Activated CD8-positive, alpha-beta memory T cell treated with anti-CD3 and anti-CD28 coated beads, Interleukin-2, amount 50 U/mL, for 48 hours (primary cell): ENCODE data around the gene RABGGTA.
"Not testable (repeated sequence)": the region's sequence is repeated elsewhere in the genome, so short reads cannot be mapped to it uniquely, and the experiment has no call there.

Experiments used
- DNase-seq: peaks from one replicate; pipeline ENCODE4 v3.0.0-alpha.2; 2020

RABGGTA gene

DNA sequence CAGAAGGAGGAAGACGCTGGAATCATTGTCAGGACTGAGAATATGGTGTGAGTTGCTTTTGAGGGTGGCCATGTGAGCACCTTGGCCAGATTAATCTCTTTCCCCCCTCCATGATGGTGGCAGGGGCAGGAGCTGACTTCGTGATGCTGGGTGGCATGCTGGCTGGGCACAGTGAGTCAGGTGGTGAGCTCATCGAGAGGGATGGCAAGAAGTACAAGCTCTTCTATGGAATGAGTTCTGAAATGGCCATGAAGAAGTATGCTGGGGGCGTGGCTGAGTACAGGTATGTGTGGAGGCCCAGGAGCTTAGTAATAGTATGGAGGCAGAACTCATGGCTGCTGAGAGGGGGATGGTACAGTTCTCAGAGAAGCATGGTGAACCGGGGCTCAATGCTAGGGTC, 33.3 kb downstream of the RABGGTA start:
- no peak for DNase-seq

DNA sequence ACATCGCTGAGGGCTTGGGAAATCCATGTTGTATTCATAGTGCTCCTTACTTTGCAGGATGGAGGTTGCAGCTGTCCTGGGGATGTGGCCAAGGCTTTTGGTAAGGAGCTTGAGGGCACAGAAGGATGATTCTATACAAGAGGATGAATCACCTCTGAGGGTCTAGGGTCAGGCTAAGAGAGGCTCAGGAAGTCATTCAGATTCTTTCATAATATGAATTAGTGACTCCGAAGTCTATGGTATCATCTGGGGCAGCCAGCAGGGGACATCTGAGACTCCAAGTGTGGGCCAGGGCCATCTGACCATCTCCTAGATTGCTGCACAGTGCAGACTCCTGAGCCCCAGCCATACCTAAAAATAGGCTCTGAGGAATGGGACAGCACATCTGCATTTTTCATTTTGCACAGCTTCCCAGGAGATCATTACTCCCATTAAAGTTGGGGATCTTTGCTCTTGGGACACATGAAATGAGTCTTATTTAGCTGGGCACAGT, 33.9 kb downstream of the RABGGTA start:
- DNase-seq: no peak

DNA sequence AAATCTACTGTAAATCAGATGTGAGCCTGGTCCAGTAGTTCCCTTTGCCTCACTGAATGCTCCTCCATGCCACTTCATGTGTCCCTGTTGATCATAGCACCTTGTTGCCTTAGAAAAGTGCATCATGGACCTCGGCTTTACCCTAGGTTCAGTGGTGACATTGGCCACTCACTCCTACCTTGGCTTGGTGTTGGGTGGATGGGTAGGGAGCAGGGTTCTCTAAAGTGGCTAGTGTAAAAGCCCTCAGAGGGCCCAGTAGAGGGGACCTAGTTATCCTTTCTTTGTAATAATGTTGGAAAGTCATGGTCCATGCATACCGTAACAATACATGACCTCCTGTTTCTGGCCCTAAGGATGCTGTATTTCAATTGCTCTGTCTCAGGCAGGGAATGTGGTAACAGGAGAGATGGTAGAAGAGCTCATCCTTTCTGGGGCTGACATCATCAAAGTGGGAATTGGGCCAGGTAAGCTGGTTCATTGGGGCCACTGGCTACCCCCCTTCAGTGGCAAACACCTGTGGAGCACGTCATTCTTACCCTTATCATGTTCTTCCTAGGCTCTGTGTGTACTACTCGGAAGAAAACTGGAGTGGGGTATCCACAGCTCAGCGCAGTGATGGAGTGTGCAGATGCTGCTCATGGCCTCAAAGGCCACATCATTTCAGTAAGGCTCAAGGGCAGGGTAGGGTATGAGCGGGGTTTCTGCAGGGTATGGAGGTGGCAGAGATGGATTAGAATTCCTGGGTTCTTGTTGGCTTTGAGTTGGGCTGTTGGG, 34.5 kb downstream of the RABGGTA start:
- DNase-seq: no peak

DNA sequence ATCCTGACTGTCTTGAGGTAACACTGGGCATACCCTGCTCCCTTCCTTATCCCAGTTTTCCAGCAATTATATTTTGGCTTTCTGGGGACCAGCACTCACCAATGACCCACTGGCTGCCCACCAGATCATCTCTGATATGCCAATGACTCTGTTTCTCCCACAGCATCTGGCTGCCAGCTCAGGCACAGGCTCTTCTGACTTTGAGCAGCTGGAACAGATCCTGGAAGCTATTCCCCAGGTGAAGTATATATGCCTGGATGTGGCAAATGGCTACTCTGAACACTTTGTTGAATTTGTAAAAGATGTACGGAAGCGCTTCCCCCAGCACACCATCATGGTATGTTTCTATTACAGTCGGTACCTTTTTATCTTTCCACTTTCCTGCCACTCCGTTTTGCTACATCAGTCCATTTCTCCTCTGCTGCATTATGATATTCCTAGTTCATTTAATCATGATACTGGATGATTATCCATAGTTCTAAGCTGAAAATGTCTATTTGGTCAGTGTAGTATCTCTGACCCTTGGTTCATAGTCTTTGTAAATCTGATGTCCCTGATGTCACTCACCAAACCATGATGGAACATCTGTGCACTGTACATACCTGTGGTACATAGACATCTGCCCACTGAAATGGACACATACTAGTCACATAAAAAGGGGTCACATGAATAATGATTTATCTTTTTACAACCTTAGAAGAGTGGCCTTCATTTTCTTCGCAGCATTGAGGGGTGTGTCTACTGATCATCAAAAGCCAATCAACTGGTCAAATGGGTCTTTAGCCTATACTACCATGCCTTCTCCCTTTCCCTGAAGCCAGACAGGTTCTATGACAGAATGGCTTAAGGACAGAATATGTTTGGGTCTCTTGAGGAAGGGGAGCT, 35.4 kb downstream of the RABGGTA start:
- no peak for DNase-seq

DNA sequence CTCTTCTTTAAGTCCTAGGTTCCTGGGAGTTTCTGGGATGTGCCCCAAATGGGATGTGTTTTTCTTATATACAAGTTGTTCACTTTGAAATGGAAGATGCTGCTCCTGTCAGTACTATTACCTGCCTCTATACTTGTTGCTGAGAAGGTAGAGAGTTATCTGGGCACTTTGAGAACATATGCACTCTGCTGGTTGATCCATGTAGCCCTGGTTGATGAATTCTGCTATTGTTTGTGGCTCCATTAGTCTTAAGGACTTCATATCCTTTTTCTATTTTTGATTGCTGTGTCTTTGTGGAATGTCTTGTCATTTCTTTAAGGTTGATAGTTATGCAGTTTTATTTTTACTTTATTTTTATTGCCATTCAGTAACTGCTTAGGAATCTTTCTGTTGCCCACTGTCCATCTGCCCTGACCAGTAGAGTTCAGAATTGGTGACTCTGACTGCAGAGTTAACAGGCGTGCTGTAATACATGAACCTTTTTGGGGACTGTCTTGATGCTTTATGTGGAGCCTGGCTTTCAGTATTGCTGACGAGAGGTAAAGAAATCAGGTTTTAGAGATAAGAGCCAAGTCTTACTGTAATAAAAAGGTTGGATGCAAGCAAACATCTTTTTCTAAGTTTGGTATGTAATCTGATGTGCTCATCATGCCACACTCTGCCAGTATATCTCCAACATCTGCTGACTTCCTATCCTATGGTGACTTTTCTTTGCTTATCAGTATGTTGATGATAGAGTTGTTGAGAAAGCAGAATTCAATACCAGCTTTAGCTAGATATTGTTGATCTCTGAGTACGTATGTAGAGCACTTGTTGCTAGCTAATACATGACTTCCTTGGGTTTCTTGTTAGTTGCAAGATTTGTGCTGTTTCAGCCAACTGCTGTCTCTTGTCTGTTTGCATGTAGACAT, 37.0 kb downstream of the RABGGTA start:
- no peak for DNase-seq

DNA sequence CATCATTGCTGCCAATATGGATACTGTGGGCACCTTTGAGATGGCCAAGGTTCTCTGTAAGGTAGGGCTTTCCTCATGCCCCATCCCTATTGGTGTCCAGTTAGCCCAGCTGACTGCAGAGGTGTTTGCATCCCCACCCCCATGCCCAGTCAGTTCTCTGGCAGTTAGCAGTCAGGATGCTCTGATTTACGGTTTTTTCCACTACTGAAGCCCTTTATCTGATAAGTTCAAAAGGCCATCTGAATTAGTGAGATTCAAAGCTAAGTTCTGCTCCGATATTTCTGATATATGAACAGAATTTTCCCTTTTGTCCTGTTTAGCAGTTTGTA, 37.9 kb downstream of the RABGGTA start:
- no peak for DNase-seq

DNA sequence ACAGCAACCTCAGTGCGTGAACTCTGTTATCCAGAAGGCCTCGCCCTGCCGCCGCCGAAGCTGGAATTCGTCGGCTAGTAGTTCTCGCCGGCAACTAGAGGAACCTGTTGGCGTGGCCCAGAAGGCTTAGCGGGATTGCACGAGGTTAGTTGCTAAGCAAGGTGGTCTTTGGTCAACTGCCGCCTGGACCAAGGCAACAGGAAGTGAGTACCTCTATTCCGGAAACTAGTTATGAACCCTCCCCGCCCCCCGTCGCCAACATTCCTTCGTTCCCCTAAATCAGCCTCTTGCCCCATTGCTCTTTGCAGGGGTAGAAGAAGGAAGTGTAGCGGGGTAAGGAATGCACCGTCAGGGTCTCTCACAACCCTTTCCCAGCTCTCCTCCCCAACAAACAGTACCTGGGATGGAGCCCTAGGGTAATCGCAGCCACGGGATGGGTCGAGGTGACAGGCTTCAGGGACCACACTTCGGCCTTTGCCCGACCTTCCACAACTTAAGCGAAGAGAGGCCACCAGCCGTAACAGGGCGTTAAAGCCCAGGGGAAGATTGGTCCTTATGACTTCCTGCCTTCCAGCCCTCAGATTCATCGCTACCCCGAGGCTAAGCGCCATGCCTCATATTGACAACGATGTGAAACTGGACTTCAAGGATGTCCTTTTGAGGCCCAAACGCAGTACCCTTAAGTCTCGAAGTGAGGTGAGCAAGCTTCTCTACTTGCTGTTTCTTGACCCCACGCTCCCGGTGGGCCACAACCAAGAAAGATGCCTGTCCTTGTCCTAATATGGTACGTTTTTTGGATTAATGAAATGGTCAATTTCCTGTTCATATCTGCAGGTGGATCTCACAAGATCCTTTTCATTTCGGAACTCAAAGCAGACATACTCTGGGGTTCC, 38.5 kb downstream of the RABGGTA start, which contains the start of gene GMPR2:
Gene GMPR2 (plus strand): TSS at position 285 of the 893 bp plus-strand sequence. CDS start 325 bp downstream, at position 610.
- no peak for DNase-seq

DNA sequence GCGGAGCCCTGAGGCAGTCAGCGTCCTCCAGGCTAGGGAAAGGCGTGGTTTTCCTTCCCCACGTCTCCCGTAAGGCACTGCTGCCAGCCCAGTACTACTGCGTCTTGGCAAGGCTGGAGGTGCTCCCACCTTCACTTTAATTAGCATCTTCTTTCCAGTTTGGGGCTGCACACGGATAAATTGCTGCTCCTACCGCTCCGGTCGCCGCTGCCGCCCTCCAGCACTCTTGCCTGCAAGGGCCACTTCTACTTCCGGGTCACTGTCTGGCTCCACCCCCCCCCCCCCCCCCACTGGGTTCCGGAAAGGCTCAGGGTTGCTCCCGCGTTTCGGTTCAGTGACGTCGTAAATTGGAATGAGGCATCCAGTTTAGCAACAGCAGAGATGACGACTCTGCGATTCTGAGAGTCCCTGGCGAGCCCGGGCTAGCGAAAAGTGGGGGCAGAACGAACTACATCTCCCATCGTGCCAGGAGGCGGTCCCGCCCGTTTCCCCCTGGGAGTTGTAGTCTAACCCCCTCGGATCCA, 39.2 kb downstream of the RABGGTA start, which contains the start of gene NEDD8:
Gene NEDD8 (minus strand): TSS at position 247 of the 524 bp plus-strand sequence. CDS start 100 bp downstream, at position 147.
- DNase-seq: peak; percentile 92

DNA sequence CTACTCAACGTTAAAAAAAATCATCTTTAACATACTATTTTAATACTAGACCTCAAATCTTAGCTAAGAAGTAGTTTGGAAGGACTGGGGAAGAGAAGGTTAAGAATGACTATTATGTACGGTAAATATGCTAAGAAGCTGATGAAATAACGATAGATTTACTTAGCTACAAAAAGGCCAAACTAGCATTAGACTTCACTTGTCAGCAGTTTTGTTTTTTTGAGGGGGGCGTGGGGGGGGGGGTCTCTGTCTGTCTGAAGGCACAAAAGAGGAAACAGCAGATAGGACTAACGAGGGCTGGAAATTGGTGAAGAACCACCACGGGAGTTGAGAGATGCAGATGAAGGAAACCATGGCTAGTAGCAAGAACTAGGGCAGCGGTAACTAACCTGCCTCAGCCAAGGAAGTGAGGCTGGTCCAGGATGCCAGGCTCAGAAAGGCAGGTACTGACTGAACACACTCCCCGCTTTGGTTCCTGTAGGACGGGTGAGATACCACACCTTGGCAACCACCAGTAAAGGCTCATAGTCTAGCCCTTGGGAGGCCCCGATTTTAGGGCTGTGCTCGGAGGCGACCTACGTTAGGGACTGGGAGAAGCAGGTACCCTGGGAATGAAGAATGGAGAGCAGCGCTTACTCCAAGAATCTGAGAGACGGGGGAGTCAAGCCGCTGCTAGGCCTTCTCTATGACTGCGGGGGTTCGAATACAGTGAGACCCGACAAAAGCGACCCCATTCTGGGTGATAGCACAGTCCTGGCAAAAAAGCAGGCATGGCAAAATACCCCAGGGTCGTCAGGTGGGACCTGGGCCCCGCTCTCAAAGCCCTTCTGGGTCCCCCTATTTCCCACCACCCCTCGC, 39.9 kb downstream of the RABGGTA start:
- DNase-seq: peak; percentile 63

DNA sequence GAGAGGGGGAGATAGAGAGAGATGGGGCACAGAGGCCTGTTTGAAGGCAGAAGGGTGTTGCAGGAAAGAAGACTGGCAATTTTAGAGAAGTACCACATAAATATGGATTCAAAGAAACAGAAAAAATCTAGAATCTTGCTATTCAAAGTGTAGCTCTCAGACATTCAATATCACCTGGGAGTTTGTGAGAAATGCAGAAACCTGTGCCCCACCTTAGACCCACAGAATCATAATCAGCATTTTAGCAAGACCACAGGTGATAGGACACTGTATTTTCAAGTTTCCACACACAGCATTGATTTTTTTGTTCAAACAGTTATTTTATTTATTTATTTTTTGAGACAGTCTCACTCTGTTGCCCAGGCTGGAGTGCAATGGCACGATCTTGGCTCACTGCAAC, 42.5 kb downstream of the RABGGTA start:
- no peak for DNase-seq

DNA sequence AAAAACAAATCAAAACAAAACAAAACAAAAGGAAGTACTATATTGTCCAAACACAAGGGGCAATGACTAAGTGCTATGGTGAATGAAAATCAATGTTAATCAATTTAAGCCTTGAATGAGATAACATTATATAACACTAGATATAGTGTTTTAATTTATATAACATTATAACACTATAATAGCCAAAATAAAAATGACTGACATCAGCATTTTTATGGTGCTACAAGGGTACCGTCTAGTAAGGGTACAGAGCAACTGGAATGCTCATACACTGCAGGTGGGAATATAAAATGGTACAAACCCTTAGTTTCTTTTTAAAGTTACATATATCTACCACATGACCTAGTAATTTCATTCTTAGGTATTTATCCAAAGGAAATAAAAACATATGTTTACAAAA, 44.9 kb downstream of the RABGGTA start:
- no peak for DNase-seq

DNA sequence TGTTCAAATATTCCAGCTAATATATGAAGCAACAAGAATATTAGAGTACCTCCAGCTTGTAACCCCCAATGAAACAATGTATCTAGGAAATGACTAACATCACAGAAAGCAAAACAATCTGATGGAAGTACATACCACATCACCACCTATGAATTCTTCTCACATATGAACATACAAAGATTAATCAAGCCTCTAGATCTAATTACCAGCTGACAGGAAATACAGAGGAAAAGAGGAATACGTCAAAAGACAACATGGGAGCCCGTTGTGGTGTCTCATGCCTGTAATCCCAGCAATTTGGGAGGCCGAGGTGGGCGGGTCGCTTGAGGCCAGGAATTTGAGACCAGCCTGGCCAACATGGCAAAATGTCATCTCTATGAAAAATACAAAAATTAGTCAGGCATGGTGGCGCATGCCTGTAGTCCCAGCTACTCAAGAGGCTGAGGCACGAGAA, 46.8 kb downstream of the RABGGTA start:
- DNase-seq: no peak

DNA sequence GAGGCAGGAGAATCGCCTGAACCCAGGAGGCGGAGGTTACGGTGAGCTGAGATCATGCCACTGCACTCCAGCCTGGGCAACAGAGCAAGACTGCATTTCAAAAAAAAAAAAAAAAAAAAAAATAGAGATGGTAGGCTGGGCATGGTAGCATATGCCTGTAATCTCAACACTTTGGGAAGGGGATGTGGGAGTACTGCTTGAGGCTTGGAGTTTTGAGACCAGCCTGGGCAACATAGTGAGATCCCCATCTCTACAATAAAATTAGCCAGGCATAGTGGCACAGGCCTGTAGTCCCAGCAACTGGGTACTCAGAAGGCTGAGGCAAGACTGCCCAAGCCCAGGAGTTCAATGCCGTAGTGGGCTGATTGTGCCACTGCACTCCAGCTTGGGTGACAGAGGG, 48.4 kb downstream of the RABGGTA start:
- DNase-seq: not testable (repeated sequence)

DNA sequence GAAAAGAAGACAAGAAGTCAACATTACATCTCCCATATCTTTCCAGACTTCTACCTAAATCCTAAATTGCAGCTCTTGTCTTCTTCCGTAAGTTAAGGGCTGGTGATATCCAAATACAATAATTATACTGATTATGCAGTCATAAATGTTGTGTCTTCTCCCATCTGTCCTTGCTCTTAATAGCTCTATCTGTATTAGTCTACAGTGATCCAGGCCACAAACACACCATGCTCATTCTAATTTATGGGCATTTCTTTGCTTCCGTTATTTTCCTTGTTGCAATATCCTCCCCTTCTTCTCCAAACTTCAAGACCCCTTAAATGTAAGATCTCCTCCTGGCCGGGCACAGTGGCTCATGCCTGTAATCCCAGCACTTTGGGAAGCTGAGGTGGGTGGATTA, 51.9 kb downstream of the RABGGTA start:
- DNase-seq: no peak

DNA sequence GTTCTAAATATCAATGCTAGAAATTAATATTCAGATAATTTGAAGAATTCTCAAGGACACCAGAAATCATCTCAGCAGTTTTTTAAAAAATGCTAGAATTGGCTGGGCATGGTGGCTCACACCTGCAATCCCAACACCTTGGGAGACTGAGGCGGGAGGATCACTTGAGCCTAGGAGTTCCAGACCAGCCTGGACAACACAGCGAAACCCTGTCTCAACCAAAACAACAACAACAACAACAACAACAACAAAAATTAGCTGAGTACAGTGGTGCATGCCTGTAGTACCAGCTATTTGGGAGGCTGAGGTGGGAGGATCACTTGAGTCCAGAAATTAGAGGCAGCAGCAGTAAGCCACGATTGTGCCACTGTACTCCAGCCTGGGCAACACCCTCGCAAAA, 52.3 kb downstream of the RABGGTA start:
- no peak for DNase-seq

DNA sequence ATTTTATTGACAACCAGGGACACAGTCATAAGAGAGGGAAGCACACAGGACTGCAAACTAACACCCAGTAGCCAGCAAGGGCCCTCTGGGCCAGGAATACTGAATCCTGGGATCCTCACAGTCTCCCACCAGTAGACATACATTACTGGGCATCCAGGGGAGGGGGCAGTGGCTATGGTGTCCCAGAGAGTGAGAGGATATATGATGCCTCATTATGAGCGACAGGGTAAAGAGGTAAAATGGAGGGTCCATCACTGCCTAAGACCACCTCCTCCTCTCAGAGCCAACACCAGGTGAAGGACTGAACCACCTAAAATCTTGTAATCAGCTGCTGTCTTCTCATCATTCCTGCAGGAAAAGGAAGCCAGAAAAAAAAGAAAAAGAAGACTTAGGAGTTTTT, 54.5 kb downstream of the RABGGTA start:
- DNase-seq: not testable (repeated sequence)

DNA sequence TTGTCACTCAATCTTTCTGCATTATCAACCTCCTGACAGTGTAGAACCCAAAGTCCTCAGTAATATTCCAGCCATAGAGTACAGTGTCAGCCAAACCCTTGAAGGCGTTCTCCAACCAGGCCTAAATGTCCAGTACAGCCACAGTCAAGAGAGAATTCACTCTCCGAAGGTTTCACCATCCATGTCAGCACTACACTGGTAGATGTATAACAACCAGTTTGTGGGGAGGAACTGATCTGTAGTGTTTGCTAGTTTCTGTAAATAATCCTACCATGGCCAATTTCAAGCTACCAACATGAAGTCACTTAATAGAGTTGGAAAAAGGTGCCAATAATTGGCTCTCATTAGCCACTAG, 55.1 kb downstream of the RABGGTA start:
- DNase-seq: no peak
